Mucosa of stomach (tissue), 1 donor: ENCODE results near the gene MUC22.
"Not testable (repeated sequence)": the region's sequence is repeated elsewhere in the genome, so short reads cannot be mapped to it uniquely, and the experiment has no call there.

Source experiments
- H3K27me3 ChIP-seq: one replicate; pipeline ENCODE4 v1.7.0; 2013; ENCODE audit warnings: mild to moderate bottlenecking, low read length; ENCODE audit not compliant: control insufficient read depth, insufficient read depth
- H3K36me3 ChIP-seq: one replicate; pipeline ENCODE4 v1.7.0; 2013; ENCODE audit warnings: low read length; ENCODE audit not compliant: control insufficient read depth, insufficient read depth
- H3K4me1 ChIP-seq: one replicate; pipeline ENCODE4 v1.7.0; 2013; ENCODE audit warnings: mild to moderate bottlenecking, low read length; ENCODE audit not compliant: control insufficient read depth, insufficient read depth
- H3K4me3 ChIP-seq: one replicate; pipeline ENCODE4 v1.7.0; 2013; ENCODE audit warnings: low read length
- H3K9ac ChIP-seq: one replicate; pipeline ENCODE4 v1.7.0; 2013; ENCODE audit warnings: mild to moderate bottlenecking, low read length, moderate library complexity
- H3K9me3 ChIP-seq: one replicate; pipeline ENCODE4 v1.7.0; 2013; ENCODE audit warnings: mild to moderate bottlenecking, low read length, moderate library complexity; ENCODE audit not compliant: control insufficient read depth
- donor health status: Pancreatic carcinoma.

MUC22 gene

GRCh38 chr6:31049518-31049917 is 39.2 kb downstream of the MUC22 start:
- H3K27me3 ChIP-seq, result peaks cover 10% of the 10 kb centered on the region
- no peak overlapping the region for H3K4me3 ChIP-seq
- no peak overlapping the region for H3K9ac ChIP-seq
- no peaks in the 10 kb centered on the region for H3K36me3 ChIP-seq
- no peaks in the 10 kb centered on the region for H3K9me3 ChIP-seq
- H3K4me1 ChIP-seq, result no peaks in the 10 kb centered on the region

DNA sequence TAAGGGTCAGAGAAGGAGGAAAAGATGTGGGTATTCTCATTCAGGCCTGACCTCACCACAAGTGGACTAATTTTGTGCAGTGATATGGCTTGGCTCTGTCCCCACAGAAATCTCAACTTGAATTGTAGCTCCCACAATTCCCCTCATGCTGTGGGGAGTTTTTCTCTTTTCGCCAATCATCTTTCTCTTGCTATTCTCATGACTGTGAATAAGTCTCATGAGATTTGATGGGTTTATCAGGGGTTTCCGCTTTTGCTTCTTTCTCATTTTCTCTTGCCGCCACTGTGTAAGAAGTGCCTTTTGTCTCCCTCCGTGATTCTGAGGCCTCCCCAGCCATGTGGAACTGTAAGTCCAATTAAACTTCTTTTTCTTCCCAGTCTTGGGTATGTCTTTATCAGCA is 42.9 kb downstream of the MUC22 start:
- H3K4me3 ChIP-seq, H3K9ac ChIP-seq, H3K27me3 ChIP-seq, H3K4me1 ChIP-seq, H3K36me3 ChIP-seq, H3K9me3 ChIP-seq: not testable (repeated sequence)

GRCh38 chr6:31053873-31054272 is 43.6 kb downstream of the MUC22 start:
- H3K4me3 ChIP-seq, result no peak overlapping the region
- no peaks in the 10 kb centered on the region for H3K9me3 ChIP-seq
- no peaks in the 10 kb centered on the region for H3K36me3 ChIP-seq
- no peak overlapping the region for H3K9ac ChIP-seq
- H3K4me1 ChIP-seq, result peaks cover 7% of the 10 kb centered on the region
- H3K27me3 ChIP-seq, result no peaks in the 10 kb centered on the region

DNA sequence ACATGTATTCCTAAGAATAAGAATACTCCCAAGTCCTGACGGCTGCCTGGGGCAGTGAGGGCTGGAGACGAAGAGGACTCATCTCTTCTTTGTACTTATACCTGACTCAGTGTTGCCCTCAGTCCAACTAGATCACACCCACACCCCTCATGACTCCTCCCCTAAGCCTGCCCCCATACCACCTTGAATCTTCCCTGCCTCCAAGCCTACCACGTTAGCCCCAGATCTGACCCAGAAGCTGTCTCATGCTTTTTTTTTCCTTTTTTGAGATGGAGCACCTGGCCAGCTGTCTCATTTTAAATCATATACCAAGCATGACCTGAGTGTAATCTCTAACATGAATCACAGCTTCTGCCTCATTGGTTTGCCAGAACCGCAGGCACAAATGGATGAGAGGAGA is 45.2 kb downstream of the MUC22 start:
- H3K4me3 ChIP-seq, result no peak overlapping the region
- peaks cover 7% of the 10 kb centered on the region for H3K4me1 ChIP-seq

DNA sequence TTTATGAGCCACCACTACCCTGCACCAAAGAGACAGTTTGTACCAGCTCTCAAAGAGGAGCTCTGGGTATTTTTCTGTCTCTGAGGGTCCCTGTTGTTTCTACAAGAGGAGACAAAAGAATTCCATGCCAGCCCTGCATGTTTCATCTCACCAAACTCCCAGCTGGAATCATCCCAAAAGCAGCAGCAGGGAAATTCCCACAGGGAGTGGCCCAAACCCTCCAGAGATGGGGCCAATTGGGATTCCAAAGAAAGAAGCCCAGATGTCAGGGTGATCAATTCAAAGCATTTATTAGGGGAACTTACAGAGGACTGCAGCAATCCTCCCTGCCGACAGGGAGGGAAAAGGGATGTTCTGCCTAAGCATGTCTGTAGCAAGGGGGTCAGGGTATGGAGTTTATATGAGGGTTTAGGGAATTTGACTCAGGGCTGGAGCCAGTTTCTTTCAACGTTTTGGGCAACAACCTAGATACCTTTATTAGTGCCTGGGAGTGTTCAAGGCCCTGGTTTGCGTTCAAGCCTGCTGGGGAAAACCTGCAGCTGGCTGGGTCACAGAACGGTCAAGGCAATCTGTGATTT is 47.2 kb downstream of the MUC22 start:
- H3K4me3 ChIP-seq, result no peak overlapping the region
- peaks cover 7% of the 10 kb centered on the region for H3K4me1 ChIP-seq
- no peaks in the 10 kb centered on the region for H3K36me3 ChIP-seq
- no peaks in the 10 kb centered on the region for H3K9me3 ChIP-seq
- H3K9ac ChIP-seq, result no peak overlapping the region
- H3K27me3 ChIP-seq, result no peaks in the 10 kb centered on the region

More for the DNA sequence above, 45.2 kb downstream of the MUC22 start:
- Histone ChIP-seq H3K27me3 (no peaks in the 10 kb centered on the region), H3K9me3 (no peaks in the 10 kb centered on the region), H3K9ac (no peak overlapping the region), H3K36me3 (no peaks in the 10 kb centered on the region)

GRCh38 chr6:31058128-31058894 is 48.0 kb downstream of the MUC22 start:
- peaks cover 7% of the 10 kb centered on the region for H3K4me1 ChIP-seq
- H3K9me3 ChIP-seq, result no peaks in the 10 kb centered on the region
- H3K27me3 ChIP-seq, result no peaks in the 10 kb centered on the region
- H3K9ac ChIP-seq, result no peak overlapping the region
- H3K36me3 ChIP-seq, result no peaks in the 10 kb centered on the region
- no peak overlapping the region for H3K4me3 ChIP-seq

DNA sequence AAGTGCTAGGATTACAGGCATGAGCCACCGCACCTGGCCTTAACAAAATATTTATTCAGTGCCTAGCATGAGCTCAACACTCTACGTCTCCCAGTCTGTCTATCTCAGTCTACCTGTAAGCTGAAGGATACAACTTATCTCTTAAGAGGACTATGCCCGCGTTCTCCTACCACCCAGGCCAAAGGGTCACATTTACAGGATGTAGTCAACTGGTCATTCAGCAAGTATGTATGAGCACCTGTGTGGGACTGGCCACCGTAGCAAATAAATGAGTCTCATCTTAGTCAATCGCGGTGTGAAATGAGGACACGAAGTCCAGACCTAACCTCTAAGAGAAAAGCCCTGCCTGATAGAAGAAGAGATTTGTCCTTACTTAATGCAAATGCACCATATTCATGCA is 49.9 kb downstream of the MUC22 start:
- Histone ChIP-seq H3K27me3 (no peaks in the 10 kb centered on the region), H3K9me3 (no peaks in the 10 kb centered on the region), H3K4me3 (no peak overlapping the region), H3K9ac (no peak overlapping the region), H3K36me3 (no peaks in the 10 kb centered on the region), H3K4me1 (peaks cover 7% of the 10 kb centered on the region)

DNA sequence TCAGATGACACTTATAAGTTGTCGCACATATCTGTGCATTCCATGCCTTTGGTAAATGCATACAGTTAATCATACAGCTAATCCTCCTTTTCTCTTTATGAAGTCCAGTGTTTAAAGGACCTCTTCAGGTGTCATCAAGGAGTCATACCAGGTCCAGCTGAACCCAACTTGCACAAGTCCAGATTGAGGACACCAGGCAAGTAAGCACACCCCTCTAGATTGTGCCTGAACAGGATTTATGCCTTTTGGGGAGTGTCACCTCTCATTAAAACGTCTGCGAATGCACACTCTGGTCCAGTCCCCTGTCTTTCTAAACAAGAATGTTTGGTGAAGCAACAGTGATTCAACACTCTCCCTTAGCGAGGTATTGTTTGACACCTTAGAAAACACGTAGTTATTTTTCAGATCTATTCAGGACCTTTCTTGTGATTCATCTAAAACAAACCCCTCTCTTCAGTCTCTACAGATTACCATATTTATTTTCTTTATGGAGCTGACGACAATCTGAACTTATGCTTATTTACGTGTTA is 53.7 kb downstream of the MUC22 start:
- H3K4me1 ChIP-seq, result no peaks in the 10 kb centered on the region
- H3K36me3 ChIP-seq, result no peaks in the 10 kb centered on the region
- H3K27me3 ChIP-seq, result no peaks in the 10 kb centered on the region
- H3K9ac ChIP-seq, result no peak overlapping the region
- no peaks in the 10 kb centered on the region for H3K9me3 ChIP-seq
- H3K4me3 ChIP-seq, result no peak overlapping the region

DNA sequence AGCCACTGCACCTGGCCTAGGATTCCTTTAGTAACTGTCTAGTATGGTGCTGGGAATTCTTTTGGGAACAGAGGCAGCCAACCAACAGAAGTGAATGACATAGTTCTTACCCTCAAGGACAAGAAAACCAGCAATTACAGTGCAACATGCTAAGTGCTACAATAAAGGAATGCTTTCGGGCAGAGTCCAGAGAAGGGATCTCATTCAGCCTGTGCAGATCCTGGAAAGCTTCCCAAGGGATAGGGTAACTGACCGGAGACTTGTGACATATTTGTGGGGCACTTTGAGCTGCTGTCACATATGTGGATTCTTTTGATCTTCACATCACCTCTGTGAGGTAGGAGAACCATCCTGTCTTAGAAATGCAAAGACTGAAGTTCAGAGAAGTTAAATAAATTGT is 55.3 kb downstream of the MUC22 start:
- H3K4me1 ChIP-seq, result no peaks in the 10 kb centered on the region
- H3K27me3 ChIP-seq, result no peaks in the 10 kb centered on the region
- H3K36me3 ChIP-seq, result no peaks in the 10 kb centered on the region
- no peaks in the 10 kb centered on the region for H3K9me3 ChIP-seq
- no peak overlapping the region for H3K4me3 ChIP-seq
- H3K9ac ChIP-seq, result no peak overlapping the region

GRCh38 chr6:31067028-31067427 is 56.8 kb downstream of the MUC22 start:
- H3K9me3 ChIP-seq, result not testable (repeated sequence)

GRCh38 chr6:31067891-31068668 is 57.8 kb downstream of the MUC22 start:
- H3K9ac ChIP-seq, H3K4me3 ChIP-seq, H3K4me1 ChIP-seq, H3K36me3 ChIP-seq, H3K9me3 ChIP-seq, H3K27me3 ChIP-seq: not testable (repeated sequence)

More at GRCh38 chr6:31067028-31067427, 56.8 kb downstream of the MUC22 start:
- H3K4me3 ChIP-seq, H3K9ac ChIP-seq, H3K27me3 ChIP-seq, H3K4me1 ChIP-seq, H3K36me3 ChIP-seq: not testable (repeated sequence)
